NK-92 (cell line): ENCODE data around the gene NIN.

Experiments used
- DNase-seq: peaks from one replicate; lab custom pipeline; 2025; ENCODE audit not compliant: unreplicated experiment; lab: John Stamatoyannopoulos, UW

The NIN gene

DNA sequence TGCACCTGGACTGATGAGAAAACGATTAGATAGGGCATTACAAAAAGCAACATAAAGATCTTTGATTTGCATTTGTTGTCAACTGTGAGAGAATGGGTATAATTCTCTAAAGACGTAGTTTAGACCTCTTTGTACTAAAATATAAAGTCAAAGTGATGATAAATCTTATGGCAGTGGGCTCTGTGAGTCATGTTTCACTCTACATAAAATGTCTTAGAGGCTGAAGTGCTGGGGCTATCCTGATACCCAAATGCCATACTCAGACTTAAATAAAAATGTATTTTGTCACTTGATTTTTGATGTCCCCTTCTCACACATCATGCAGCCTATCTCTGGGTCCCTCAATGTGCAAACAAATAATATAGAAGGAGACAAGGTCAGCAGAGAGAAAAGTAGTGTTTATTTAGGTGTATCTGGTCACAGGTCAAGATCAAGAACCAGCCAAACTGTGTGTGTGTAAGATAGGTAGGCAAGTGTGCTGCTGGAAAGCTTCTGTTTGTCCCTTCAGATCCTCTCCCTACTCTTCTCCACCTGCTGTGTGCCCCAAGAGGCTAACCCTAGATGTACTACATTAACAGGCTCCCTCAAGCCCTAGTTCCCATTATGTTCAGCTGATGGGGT lies 7.0 kb upstream of the NIN start:
- no peak for DNase-seq

DNA sequence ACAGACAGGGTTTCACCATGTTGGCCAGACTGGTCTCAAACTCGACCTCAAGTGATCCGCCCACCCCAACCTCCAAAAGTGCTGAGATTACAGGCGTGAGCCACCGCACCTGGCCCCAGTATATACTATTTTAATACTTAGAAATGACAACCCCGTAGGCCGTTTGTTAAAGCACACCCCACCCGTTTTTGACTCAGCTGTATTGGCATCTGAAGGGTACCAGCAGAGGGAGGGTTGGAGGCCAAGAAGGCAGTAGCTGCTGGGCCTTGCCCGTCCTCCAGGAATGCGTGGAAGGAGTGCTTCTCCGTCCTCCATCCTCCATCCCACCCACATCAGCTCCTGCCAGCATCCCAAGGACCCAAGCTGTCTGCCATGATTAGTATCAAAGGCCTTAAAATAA lies 6.3 kb upstream of the NIN start:
- DNase-seq: no peak

DNA sequence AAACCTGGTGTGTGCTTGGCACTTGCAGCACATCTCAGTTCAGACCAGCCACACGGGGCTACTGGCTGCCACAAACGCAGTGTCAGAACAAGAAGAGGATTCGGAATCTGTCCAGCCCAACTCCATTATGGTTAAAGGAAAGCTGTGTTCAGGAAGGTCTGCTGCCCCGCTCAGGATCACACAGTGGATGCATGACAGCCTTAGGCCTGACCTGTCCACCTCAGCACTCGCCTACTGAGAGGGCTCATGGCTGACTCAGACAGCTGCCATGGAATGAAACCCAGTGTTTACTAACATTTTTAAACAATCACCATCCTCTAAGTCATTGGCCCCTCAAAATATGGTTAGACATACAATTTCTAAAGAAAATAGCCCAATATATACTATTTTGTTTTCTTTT lies 5.6 kb upstream of the NIN start:
- DNase-seq: no peak

DNA sequence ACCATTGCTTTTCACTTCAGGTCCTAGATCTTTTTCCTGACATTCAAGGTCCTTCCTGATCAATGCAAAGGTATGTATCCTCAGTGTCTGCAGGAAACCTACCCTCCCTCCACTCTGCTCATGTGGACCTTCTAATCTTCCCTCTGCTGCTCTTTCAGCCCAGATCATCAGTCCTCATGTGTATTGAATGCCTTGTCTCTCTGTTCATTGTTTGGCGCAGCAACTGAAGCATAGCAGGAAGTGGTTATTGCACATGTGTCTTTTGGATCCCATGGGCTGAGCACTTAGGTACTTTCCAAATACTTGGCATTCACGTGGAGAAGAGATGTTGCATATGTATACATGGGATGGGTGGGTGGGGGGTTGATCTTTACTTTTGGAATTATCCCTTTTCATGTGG lies 4.3 kb upstream of the NIN start:
- DNase-seq: no peak

DNA sequence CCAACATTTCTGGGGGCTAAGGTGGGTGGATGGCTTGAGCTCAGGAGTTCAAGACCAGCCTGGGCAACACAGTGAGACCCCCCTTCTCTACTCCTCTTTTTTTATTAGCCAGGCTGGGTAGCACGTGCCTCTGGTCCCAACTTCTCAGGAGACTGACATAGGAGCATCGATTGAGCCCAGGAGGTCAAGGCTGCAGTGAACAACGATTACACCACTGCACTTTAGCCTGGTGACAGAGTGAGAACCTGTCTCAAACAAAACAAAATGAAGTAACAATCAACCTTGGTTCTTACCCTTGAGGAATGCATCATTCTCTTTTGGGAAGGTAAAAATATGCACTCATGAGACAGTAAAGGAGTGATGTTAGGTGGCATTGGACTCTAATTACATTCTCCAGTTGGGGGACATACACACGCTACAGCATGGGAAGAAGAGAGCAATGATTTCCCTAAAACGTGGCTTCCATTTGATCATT lies 3.9 kb upstream of the NIN start:
- no peak for DNase-seq

DNA sequence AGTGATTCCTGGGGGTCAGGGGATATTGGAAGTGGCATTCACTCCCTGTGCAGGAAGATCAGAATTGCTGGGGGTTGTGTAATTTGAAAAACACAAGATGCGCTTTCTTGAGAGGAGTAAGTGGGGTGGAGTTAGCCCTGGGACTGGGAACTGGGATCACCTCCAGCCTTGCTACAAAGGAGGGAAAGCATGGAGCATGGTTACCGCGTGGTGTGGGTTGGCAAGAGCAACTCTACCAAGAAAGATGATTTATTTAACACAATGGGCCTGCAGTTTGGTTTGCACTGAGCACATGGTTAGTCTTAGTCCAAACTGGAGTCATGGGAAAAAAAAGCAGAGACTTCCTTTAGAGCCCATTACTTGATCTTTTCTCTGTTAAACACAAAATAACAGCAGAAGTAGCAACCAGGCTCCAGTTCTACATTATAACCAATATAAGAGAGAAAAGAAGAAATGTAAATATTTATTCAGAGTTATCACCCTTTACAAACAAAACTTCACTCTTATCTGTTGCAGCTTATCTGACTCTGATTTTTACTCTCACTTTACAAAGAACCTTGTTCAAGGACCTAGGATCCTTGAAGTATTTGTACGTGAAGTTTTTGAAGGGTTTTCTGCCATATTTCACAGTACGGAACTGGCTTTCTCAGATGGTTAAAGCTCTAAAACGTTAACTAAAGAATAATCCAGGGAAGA lies 2.1 kb upstream of the NIN start:
- no peak for DNase-seq

DNA sequence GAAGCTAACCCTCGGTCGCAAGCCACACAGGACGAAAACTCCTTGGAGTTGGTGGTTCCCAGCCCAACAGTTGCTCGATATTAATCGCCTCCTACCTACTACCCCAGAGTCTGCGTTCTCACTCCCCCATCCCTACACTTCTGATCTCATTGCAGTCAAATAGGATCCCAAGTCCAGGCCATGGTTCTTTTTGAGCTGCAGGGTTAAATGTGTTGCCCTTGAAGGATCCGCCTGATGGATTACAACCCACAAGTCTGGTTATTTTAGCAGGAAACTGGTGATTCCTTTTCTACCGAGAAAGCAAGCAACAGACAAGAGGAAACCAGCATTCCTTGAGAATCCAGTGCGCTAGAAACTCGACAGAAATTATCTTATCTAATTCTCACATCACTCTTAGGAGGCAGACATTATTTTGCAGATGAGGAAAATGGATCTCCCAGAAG lies 785 bp upstream of the NIN start:
- DNase-seq: no peak

DNA sequence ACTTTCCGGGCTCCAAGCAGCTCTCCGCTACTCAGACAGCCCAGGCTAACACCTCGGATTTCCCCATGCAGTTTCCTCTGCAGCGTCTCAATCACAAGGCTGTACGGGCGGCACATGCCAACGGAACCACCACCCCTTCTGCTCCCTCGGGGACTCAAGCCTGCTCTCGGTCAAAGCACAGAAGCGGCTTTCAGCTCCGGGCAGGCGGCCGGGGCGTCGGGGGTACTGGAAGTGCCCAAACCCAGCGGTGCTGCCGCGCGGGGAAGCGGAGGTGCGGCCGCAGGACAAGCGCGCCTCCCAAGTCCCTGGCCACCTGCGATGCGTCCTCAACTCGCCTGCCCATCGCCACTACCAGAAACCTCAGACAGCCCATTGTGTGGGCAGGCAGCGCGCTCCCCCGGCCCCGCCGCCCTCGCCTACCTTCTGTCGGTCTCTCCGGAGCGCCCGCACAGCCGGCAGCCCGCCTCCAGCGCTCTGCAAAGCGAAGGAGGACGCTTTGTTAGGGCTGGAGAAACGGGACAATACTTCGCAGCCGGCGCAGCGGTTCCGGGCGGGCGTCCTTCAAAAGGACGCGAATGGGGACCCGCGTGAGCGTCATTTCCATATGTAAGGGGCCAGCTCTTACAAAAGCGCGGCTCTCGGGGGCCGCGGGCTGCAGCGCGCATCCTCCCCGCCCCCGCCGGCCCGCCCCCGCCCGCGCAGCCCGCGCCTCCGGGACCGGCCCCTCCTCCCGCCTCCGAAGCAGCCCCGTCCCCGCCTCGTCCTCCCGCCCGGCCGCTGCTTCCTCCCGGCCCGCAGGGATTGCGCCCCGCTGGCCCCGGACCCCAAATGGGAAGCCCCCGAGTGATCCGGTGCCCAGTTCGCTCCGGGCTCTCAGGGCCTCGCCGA lies 674 bp downstream of the NIN start:
- no peak for DNase-seq

DNA sequence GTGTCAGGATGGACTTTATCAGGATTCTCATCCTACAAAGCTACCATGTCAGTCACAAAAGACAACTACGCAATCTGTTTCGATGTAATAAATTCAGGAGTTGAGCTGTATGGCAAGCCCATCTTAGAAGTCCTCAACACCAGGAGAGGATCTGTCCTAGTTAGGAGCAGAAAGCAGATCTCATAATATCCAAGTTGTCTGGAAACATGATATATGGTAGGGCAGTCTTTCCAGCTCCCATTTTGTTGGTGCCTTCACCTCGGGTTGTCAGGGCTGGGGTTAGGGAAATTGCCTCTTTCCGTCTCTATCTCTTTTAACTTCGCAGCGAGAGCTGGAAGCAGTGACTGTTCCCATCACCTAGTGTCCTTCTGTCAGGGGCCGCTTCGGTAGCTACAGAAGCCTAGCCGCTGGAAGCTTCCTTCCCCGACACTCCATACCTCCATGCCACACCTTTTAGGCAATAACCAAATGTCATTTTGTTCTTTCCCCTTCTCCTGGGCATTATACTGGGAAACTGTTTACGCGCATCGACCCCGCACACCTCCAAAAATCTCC lies 1.4 kb downstream of the NIN start:
- DNase-seq: no peak

DNA sequence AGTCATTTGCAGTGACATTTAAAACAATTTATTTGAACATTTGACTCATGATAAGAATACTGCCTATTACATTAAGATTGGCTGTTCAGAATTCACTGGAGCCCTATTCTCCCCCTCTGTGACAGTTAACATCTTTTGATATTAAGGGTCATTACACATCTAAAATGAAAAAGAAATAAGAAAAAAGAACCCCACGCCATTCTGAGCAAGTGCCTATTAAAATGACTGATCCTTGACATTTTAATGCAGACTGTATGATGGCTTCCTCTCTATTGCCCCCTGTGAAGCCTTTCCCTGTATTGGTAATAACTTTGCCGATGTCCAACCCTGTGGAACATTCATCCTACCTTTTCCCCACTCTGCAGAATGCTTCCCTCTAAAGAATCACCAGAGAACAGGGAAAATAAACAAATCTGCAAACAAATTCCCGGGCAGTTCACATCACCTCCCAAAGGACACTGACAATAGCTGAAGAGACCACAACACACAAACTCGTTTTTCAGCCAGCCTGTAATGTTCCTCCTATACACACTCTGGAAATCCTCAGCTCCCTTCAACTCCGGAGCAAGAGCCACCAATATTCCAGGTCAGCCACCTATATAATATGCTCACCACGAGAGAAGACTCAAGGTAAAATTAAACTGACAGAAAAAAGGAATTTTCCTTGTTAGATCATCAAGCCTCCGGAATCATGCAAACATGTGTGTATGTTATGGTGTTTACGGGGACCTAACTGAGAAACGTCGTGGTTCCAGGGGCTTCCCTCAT lies 2.1 kb downstream of the NIN start:
- no peak for DNase-seq

DNA sequence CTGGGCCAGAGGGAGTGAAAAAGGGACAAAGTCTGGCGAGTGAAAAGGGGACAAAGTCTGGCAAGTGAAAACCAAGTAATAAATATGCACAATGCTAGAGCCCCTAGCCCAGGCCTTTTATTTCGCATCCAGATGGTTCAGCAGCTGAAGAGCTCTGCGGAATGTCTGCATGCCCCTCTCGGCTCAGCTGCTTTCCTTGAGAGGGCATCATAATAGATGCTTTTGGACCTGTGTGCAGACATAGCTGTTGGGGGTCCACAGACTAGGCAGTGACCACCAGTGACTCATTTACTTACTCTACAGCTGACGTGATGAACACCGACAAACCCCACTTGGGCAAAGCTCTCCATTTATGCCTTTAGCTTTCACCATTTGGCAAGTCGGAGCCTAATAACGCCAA lies 4.3 kb downstream of the NIN start:
- DNase-seq: no peak

DNA sequence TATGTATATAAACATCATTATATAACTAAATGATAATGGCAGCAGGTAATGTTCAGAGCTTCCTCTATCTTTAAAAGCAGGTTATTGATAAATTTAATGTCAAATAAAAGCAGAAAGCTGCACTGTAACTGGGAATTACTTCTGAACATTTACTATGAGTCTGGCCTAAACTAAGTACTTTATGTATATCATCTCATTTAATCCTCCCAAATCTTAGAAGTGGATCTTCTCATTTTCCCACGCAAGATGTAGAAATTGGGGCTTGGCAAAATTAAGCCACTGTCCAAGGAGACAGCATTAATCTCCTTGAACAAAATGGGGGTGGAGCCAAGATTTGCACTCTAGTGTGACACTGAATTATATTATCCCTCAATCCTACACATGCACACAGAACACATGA lies 5.7 kb downstream of the NIN start:
- DNase-seq: no peak

DNA sequence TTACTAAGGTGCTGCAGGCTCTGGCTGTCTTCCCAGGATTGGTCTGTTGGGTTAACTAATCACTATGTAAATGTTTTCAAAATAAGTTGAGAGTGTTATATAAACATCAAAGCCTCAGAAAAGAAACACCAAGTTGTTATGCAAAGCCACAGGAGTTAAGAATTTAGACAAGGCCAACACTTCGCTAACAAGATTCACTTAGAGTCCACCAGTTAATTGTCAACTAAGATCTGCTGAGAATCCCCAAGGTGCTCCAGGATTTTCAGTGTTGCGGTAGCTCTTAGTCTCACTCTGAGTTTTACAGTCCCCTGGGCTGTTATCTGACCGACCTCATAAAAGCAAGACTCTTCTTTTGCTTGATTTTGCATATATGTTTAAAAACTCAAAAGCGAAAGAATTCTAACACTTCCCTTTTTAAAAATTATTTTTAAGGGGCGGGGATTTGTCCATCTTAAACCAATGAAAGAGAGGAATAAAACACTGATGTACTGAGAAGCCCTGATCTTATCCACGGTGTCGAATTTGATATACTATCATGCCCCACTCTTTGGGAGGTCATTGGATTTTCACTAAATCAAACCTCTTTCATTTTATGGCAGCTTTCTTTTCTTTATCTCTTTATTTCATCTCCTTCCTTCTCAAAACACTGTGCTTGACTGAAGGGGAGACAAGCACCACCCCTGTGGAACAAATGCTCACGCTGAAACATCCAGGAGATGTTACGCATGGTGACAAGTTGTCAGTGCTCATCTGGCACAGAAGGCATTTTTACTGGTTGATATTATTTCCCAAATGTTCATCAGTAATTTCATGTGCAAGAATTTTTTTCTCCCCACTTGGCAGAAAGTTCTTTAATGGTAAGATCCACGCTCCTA lies 7.0 kb downstream of the NIN start:
- no peak for DNase-seq

DNA sequence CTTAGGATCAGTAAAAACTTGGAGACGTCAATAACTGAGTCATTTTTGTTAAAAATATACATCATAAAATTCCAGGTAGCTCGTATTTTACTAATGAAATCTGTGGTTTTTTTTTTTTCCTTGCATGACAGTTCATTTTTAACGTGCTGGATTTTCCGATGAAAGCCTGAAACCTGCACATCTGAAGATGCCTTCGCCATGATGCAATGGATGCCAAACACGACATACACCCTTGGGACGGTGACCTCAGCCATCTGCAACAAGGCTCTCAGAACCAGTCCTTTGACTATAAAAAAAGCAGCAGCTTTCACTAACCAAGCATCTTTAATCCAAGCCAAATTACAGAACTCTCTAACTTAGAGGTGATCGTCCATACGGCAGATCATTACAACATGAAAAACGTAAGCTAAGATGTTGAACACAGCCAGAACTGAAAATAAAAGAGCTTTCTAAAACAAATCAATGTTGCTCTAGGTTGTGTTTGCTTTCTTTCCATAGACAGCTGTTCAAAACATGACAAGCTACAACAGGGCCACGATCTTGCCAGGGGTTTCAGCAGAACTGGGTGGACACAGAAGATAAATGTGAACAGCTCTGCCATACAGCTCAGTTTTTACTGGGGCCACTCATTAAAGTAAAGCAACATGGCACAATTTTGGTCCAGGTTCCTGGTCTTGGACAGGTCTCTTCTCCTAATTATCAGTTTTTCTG lies 7.8 kb downstream of the NIN start:
- DNase-seq: no peak

DNA sequence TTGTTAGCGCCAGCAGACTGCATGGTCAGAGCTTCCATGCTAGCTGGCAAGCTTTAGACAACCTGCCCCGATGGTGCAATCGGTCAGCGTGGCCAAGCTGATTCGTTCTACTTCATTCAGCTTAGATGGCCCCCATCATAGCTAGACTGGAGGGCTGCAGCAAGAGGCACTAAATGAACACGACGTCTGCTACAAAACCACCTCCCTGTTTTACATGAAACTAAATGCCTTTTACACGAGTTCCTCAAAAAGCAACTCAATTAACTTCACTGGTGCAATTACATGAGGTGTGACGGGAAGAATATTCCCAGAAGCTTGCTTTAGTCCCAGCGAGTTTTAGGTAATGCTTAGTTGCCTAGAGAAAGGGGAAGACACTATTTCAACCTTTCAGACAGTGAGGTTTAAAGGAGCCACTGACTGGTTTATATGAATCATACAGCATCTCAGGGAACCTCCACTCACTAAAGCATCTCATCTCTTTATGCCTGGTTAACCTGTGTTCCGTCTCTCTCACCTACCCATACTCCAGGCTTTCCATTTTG lies 8.4 kb downstream of the NIN start:
- DNase-seq: no peak

DNA sequence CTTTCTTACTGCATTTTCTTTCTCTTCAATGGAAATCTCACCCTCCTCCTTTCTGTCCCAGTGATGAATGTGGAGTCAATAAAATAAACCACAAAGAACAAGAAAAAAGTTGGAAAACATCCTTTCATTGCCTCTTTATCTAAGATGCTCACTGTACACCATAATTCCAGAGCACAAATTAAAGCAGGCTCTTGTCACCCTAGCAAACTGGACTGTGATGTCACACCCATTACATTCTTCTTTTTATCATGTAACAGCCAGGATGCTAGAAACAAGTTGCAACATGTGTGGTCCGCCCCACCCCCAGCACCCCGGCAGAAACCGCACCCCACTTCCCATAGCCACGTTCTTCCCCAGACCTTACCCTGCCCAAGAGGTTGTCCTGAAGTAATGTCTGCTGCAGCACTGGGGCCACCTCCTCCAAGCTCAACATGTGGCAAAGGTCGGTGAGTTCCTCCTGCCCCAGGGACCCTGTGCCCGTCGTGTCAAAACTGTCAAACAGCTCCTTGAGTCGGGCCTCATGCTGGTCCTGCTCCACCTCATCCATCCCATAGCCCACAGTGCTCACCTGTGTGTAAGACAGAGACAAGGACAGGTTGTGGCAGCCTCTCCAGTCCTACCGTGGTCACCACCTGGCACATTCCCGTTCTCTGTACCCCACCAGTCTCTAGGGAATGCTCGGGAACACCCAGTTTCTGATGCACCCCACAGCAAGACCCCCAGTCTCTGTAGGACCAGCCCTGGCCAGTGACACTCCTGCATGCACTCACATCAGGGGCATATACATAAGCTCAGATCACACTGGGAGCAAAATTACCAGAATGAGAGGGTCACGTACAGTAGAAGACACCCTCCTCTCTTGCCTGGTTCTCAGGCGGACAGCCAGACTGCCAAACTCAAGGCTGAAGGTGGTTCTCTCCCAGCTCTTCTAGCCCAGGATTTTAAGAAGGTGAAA lies 9.2 kb downstream of the NIN start:
- no peak for DNase-seq

DNA sequence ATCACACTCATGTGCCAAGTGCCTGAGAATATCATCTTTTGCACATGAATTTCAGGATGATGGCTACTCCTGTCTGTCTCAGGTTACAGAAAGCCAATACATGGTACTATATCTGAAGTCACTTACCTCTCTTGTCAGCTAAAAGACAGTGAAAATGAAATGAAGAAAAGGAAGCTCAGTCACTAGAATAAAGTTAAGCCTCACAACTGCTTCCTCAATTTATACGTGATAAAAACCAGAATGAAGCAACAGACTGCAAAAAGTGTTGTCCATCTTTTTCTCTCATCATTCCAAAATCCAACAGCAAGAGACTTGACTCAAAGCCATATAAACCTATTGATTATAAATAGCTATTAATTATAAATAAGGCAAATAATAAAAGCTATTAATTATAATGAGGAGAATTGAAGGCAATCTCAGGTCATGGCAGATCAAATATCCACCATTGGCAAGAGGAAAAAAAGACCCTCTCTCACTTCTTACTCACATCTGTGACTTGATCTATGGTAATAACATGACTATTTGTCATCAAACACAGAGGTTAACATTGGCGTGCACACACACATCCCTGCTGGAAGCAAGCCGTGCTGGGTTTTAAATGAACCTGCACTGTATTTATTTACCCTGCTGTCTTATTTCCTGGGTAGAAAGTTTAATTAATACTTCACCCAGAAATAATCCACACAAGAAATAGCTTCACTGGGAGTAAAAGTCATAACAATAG lies 10.0 kb downstream of the NIN start:
- no peak for DNase-seq
